AG09309 (cell line): ENCODE data around the gene CBLIF.

Source experiments
- DNase-seq: peaks from one replicate; pipeline ENCODE4 v3.0.0-alpha.2; 2010; ENCODE audit warnings: low read depth
- H3K4me3 ChIP-seq: 2 replicates; pipeline ENCODE4 v1.5.1; 2011; ENCODE audit warnings: mild to moderate bottlenecking, low read depth, low read length, moderate library complexity; ENCODE audit not compliant: control insufficient read depth
- CTCF ChIP-seq: IDR thresholded peaks from 2 replicates; pipeline ENCODE4 v1.5.1; 2011; ENCODE audit warnings: mild to moderate bottlenecking, low read depth, low read length, inconsistent platforms; ENCODE audit not compliant: insufficient read depth, control insufficient read depth; ENCODE audit errors: missing control alignments

The CBLIF gene

DNA sequence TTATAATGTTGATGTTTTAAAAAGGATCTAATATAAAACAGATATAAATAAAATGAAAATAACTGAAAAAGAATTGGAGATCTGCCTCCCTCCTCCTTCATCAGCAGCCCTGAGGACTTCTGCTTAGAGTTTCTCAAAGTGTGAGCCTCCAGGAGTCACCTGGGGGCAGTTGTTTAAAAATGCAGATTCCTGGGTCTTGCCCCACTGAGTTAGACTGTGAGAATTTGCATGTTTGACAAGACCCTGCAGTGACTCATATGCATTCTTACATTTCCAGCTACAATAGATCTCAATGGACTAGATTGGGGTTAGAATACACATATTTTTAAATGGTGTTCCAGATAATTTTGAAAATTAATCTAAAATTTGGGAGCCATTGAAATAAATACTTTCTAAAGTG is 32.5 kb upstream of the CBLIF start:
- no peak for DNase-seq
- H3K4me3 ChIP-seq = no peak overlapping the region
- TF ChIP-seq CTCF = no peak

DNA sequence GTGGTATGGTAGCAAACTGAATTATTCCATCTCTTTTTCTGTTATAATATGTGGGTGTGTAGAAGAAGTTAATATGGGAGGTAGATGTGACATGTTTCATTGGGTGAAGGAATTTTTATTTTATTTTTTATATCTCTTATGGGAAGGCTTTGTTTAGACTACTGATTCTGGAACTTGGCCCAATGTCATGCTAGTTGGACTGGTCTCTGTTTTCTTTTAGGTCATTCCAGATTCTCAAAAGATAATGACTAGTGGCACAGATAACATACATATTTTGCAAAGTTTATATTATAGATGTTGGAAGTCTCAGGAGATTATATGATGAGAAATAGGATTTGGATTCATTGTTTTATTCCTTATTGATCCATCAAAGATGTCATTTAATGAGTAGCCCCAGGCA is 32.0 kb upstream of the CBLIF start:
- DNase-seq = no peak
- TF ChIP-seq CTCF = no peak
- H3K4me3 ChIP-seq = no peak overlapping the region

- TF ChIP-seq CTCF = no peak
These were observed 30.7 kb upstream of the CBLIF start for GRCh38 chr11:59875856-59876519.

DNA sequence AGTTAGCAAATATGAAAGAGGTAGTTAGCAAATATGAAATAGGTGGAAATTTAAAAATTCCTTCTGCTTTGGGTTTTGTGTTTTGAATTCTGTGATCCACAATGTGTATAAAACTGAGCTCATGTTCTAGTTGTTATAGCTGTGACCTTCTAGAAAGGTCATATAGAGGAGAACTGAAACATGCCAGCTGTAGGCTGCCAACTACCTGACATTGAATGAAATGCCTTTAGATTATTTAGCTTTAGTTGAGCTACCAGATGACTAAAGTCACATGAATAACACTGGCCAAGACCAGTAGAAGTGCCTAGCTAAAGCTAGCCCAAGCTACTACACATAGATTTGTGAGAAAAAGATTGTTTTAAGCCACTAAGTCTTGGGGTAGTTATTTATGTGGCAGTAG is 26.8 kb upstream of the CBLIF start:
- DNase-seq = no peak
- no peak for TF ChIP-seq CTCF
- H3K4me3 ChIP-seq = no peak overlapping the region

More at GRCh38 chr11:59875856-59876519, 30.7 kb upstream of the CBLIF start:
- DNase-seq = no peak
- no peak overlapping the region for H3K4me3 ChIP-seq

DNA sequence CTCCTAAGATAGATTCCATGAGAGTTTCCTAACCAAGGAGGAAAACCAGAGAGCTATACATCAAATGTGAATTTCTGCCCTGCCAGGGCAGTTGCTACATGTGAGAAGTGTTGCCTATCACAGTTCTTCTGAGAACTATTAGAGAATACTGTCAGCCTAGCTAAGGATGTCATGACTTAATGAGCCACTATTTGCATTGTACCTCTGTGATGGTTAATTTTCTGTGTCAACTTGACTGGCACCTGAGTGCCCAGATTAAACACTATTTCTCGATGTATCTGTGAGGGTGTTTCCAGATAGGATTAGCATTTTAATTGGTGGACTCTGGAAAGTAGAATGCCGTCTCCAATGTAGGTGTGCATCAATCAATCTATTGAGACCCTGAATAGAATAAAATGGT is 22.6 kb upstream of the CBLIF start:
- no peak for TF ChIP-seq CTCF
- DNase-seq = no peak
- H3K4me3 ChIP-seq = no peak overlapping the region

DNA sequence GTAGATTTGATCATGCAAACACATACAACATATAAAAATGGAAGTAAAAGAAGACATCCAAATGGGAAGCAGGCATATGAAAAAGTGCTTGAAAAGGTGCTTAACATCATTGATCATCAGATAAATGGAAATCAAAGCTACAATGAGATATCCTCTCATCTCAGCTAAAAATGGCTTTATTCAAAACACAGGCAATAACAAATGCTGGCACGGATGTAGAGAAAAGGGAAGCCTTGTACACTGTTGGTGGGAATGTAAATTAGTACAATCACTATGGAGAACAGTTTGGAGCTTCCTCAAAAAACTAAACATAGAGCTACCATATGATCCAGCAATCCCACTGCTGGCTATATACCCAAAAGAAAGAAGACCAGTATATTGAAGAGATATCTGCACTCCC is 21.5 kb upstream of the CBLIF start:
- TF ChIP-seq CTCF = no peak
- DNase-seq = no peak

More for the DNA sequence above, 21.5 kb upstream of the CBLIF start:
- no peak overlapping the region for H3K4me3 ChIP-seq
